Lower lobe of right lung (tissue), 2 donors: ENCODE data around the gene DNPH1. TPM values are rescaled to one million over a fixed set of nuclear protein-coding genes. Genes with fewer than 3 reads are reported as not detected.

Experiments used
- ATAC-seq, 2 donors: fragments of 200-7000 bp; cut with Tn5 transposase; one replicate each; pipeline ENCODE4 v1.9.1; 2020 to 2022; ENCODE audit warnings: mild to moderate bottlenecking in 2 of 2, moderate library complexity in 2 of 2
- DNase-seq: peaks from one replicate; pipeline ENCODE4 v3.0.0-alpha.2; 2020
- H3K27ac ChIP-seq: fragments of 200-600 bp; one replicate; pipeline ENCODE4 v1.8.0; 2022
- H3K27me3 ChIP-seq: fragments of 200-600 bp; one replicate; pipeline ENCODE4 v1.8.0; 2022; ENCODE audit warnings: low read depth
- H3K36me3 ChIP-seq: fragments of 200-600 bp; one replicate; pipeline ENCODE4 v1.8.0; 2022; ENCODE audit warnings: mild to moderate bottlenecking
- H3K4me1 ChIP-seq: fragments of 200-600 bp; one replicate; pipeline ENCODE4 v1.8.0; 2022
- H3K4me3 ChIP-seq: fragments of 200-600 bp; one replicate; pipeline ENCODE4 v1.8.0; 2022; ENCODE audit warnings: mild to moderate bottlenecking
- H3K9me3 ChIP-seq: fragments of 200-600 bp; one replicate; pipeline ENCODE4 v1.8.0; 2022
- CTCF ChIP-seq: fragments of 200-600 bp; IDR thresholded peaks from one replicate; pipeline ENCODE4 v1.8.0; 2022; ENCODE audit warnings: antibody characterized with exemption, mild to moderate bottlenecking
- intact Hi-C: fragments of 100-400 bp; cut with DNase I; formaldehyde crosslinking; loops from one replicate; pipeline ENCODE4 v1.11.0; 2022
- total RNA-seq: library from RNA; stranded (reverse); fragmentation: NEBNext Ultra II Directional; extraction: Animal tissue kit (Norgen Biotek cat#: 25700); gene quantifications from one replicate; pipeline ENCODE4 v1.2.1, GENCODE V29; 2021
- donor health status: DM: no; HTN: yes; CAD: no; lungs with severe emphysema.

The DNPH1 gene
- total RNA-seq, 1 donor from 2014 or later = 24.0 TPM

DNA sequence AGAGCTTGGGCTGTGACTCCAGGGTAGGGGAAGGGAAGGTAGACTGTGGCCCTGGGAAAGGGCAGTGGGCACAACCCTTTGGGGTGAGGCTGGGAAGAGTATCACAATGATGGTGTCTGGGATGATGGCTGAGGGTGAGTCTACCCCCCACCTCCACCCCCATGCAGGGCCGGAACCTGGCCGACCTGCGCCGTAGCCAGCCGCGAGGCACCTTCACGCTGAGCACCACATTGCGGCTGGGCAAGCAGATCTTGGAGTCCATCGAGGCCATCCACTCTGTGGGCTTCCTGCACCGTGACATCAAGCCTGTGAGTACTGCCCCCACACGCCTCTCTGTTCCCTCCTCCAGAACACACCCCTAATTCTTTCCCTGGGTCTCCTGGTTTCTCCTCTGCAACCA lies 24.1 kb upstream of the DNPH1 start:
- no peaks in the 10 kb centered on the region for H3K36me3 ChIP-seq
- H3K9me3 ChIP-seq = no peaks in the 10 kb centered on the region
- ATAC-seq (no peak), DNase-seq (no peak)
- no peak overlapping the region for H3K4me3 ChIP-seq
- H3K4me1 ChIP-seq = no peaks in the 10 kb centered on the region
- H3K27me3 ChIP-seq = peaks cover 21% of the 10 kb centered on the region
- intact Hi-C loops = no loop called here
- TF ChIP-seq CTCF = no peak
- no peak overlapping the region for H3K27ac ChIP-seq

DNA sequence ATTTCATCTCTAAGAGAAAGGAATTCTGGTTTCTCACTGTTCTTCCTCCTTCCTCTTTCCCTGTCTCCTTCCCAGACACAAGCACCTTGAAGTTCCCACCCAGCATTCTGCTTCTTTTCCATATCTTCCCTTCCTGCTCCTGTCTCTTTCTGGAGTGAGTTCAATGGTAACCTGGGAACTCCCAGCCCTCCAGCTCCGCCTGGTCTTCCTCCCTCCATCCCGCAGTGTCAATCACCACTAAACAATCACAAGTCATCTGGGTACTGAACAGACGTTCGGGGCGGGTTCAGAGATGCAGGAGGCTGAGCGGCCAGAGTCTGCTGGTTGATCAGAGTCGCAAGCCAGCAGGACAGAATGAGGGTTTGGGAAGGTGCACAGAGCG lies 21.7 kb upstream of the DNPH1 start:
- no peak for DNase-seq

DNA sequence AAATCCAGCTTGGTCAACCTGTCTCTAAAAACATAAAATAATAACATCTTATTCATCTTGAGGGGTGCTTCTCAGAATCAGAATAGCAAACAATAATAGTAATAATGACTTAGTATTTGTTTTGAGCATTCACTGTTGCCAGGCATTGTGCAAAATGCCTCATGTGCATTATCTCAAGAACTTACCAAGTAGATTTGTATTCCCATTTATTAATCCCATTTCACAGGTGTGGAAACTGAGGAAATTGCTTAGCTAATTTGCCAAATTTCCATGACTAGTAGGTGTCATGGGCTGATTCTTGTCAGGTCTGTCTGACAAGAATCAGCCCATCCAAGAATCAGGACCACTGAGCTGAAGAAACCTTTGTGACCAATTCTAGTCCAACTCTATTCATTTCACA lies 19.5 kb upstream of the DNPH1 start:
- no peak for TF ChIP-seq CTCF
- intact Hi-C loops = no loop called here
- peaks cover 32% of the 10 kb centered on the region for H3K27me3 ChIP-seq
- no peak for DNase-seq
- H3K27ac ChIP-seq = no peak overlapping the region
- H3K36me3 ChIP-seq = no peaks in the 10 kb centered on the region
- no peak overlapping the region for H3K4me3 ChIP-seq
- no peak for ATAC-seq
- no peaks in the 10 kb centered on the region for H3K9me3 ChIP-seq
- peaks cover 6% of the 10 kb centered on the region for H3K4me1 ChIP-seq

More for the DNA sequence above, 21.7 kb upstream of the DNPH1 start:
- intact Hi-C loops = no loop called here
- H3K9me3 ChIP-seq = no peaks in the 10 kb centered on the region
- H3K36me3 ChIP-seq = no peaks in the 10 kb centered on the region
- ATAC-seq = no peak
- peaks cover 21% of the 10 kb centered on the region for H3K27me3 ChIP-seq
- TF ChIP-seq CTCF = no peak
- peaks cover 6% of the 10 kb centered on the region for H3K4me1 ChIP-seq
- no peak overlapping the region for H3K4me3 ChIP-seq
- H3K27ac ChIP-seq = no peak overlapping the region

GRCh38 chr6:43248101-43248500 lies 18.8 kb upstream of the DNPH1 start:
- TF ChIP-seq CTCF = no peak
- peaks cover 6% of the 10 kb centered on the region for H3K4me1 ChIP-seq
- no peaks in the 10 kb centered on the region for H3K9me3 ChIP-seq
- H3K27me3 ChIP-seq = peaks cover 37% of the 10 kb centered on the region
- DNase-seq (no peak), ATAC-seq (no peak)
- intact Hi-C loops = no loop called here
- H3K36me3 ChIP-seq = no peaks in the 10 kb centered on the region
- no peak overlapping the region for H3K27ac ChIP-seq
- H3K4me3 ChIP-seq = peak overlapping the region; percentile 78

- Histone ChIP-seq H3K9me3 (no peaks in the 10 kb centered on the region), H3K27ac (peak overlapping the region; percentile 46), H3K36me3 (no peaks in the 10 kb centered on the region), H3K4me3 (peak overlapping the region; percentile 78), H3K27me3 (peaks cover 38% of the 10 kb centered on the region), H3K4me1 (peaks cover 6% of the 10 kb centered on the region)
- intact Hi-C loops = no loop called here
- ATAC-seq (peak; percentile 96 to 99), DNase-seq (peak; percentile 91)
- no peak for TF ChIP-seq CTCF
Measured at GRCh38 chr6:43247114-43247999, 18.1 kb upstream of the DNPH1 start.
